Suprapubic skin (tissue), 4 donors: ENCODE measurements around the gene CCBE1. TPM values are rescaled to one million over a fixed set of nuclear protein-coding genes. Genes with fewer than 3 reads are reported as not detected.
"Not testable (repeated sequence)": the region's sequence is repeated elsewhere in the genome, so short reads cannot be mapped to it uniquely, and the experiment has no call there.

ENCODE experiments used
- DNase-seq, 2 donors: peaks; one replicate each; pipeline ENCODE4 v3.0.0-alpha.2; 2019; ENCODE audit warnings: low spot score in 2 of 2
- H3K27ac ChIP-seq: fragments of 200-600 bp; sonication (generic); one replicate; pipeline ENCODE4 v1.5.1; 2019
- H3K27me3 ChIP-seq: fragments of 200-600 bp; sonication (generic); one replicate; pipeline ENCODE4 v1.5.1; 2019
- H3K36me3 ChIP-seq: fragments of 200-600 bp; sonication (generic); one replicate; pipeline ENCODE4 v1.5.1; 2019
- H3K4me1 ChIP-seq: fragments of 200-600 bp; sonication (generic); one replicate; pipeline ENCODE4 v1.5.1; 2019
- H3K4me3 ChIP-seq: fragments of 200-600 bp; sonication (generic); one replicate; pipeline ENCODE4 v1.5.1; 2019; ENCODE audit warnings: mild to moderate bottlenecking
- H3K9me3 ChIP-seq: fragments of 200-600 bp; sonication (generic); one replicate; pipeline ENCODE4 v1.5.1; 2019
- CTCF ChIP-seq, 2 donors: fragments of 200-600 bp in 1 of 2; fragments of 450-650 bp in 1 of 2; sonication (generic) in 1 of 2; IDR thresholded peaks; one replicate each; pipeline ENCODE4 v1.5.1; 2016 to 2019; ENCODE audit warnings: antibody characterized with exemption in 2 of 2, mild to moderate bottlenecking in 1 of 2, moderate library complexity in 1 of 2
- EP300 ChIP-seq: sonication (generic); formaldehyde crosslinking; IDR thresholded peaks from one replicate; pipeline ENCODE4 v1.6.1; 2017; ENCODE audit warnings: antibody characterized with exemption
- POLR2A ChIP-seq, 2 donors: fragments of 450-650 bp; IDR thresholded peaks; one replicate each; pipeline ENCODE4 v1.6.1; 2017; ENCODE audit warnings: antibody characterized with exemption in 2 of 2, mild to moderate bottlenecking in 2 of 2, moderate library complexity in 2 of 2
- POLR2AphosphoS5 ChIP-seq, 3 donors: sonication (generic); formaldehyde crosslinking; IDR thresholded peaks; one replicate each; pipeline ENCODE4 v1.6.1; 2017; ENCODE audit warnings: antibody characterized with exemption in 3 of 3
- WGBS: methylation state at CpG from one replicate; pipeline ENCODE4 v1.1.5; 2018; 5-methylcytosine and 5-hydroxymethylcytosine counted together
- total RNA-seq, 4 donors: library from RNA; depleted of rRNA; stranded (reverse); fragments of >200 nt; gene quantifications; one replicate each; pipeline ENCODE4 v1.1.0, GENCODE V29; 2016

CCBE1 gene
- total RNA-seq, 4 donors from 2014 or later: 0.81 to 3.7 (median 1.7) TPM

GRCh38 chr18:59715966-59716369 is 18.7 kb upstream of the CCBE1 start:
- DNase-seq: no peak
- Histone ChIP-seq H3K27me3 (no peaks in the 10 kb centered on the region), H3K36me3 (no peaks in the 10 kb centered on the region), H3K4me1 (no peaks in the 10 kb centered on the region), H3K27ac (no peak overlapping the region), H3K4me3 (no peak overlapping the region), H3K9me3 (no peaks in the 10 kb centered on the region)
- WGBS: 31% methylated on average over 2 of the region's 2 CpGs
- no peak for TF ChIP-seq EP300
- TF ChIP-seq POLR2A (IDR thresholded peaks at IDR 0.05): no peak
- TF ChIP-seq CTCF (IDR thresholded peaks at IDR 0.05): no peak
- no peak for TF ChIP-seq POLR2AphosphoS5 (IDR thresholded peaks at IDR 0.05)

- Histone ChIP-seq H3K27me3 (no peaks in the 10 kb centered on the region), H3K27ac (no peak overlapping the region), H3K4me1 (no peaks in the 10 kb centered on the region), H3K36me3 (no peaks in the 10 kb centered on the region), H3K4me3 (no peak overlapping the region), H3K9me3 (no peaks in the 10 kb centered on the region)
- WGBS: 92% methylated on average over 7 of the region's 7 CpGs
- no peak for DNase-seq
- TF ChIP-seq POLR2A (IDR thresholded peaks at IDR 0.05) (no peak), POLR2AphosphoS5 (IDR thresholded peaks at IDR 0.05) (no peak), CTCF (IDR thresholded peaks at IDR 0.05) (no peak), EP300 (no peak)
Observed at GRCh38 chr18:59715445-59715844, 18.2 kb upstream of the CCBE1 start.

- not testable (repeated sequence) for DNase-seq, H3K27ac ChIP-seq, H3K4me1 ChIP-seq, H3K9me3 ChIP-seq, H3K36me3 ChIP-seq, H3K4me3 ChIP-seq, H3K27me3 ChIP-seq
- WGBS: no CpG with 5 or more reads among the region's 28 CpGs
Observed at GRCh38 chr18:59714096-59714495, 16.9 kb upstream of the CCBE1 start.

GRCh38 chr18:59712311-59712710 is 15.1 kb upstream of the CCBE1 start:
- Histone ChIP-seq H3K36me3 (no peaks in the 10 kb centered on the region), H3K27ac (no peak overlapping the region), H3K4me1 (no peaks in the 10 kb centered on the region), H3K9me3 (no peaks in the 10 kb centered on the region), H3K4me3 (no peak overlapping the region), H3K27me3 (no peaks in the 10 kb centered on the region)
- no peak for TF ChIP-seq POLR2A (IDR thresholded peaks at IDR 0.05)
- no peak for TF ChIP-seq EP300
- no peak for TF ChIP-seq POLR2AphosphoS5 (IDR thresholded peaks at IDR 0.05)
- TF ChIP-seq CTCF (IDR thresholded peaks at IDR 0.05): no peak
- DNase-seq: no peak
- WGBS: 54% methylated on average over 6 of the region's 6 CpGs

GRCh38 chr18:59708988-59709387 is 11.8 kb upstream of the CCBE1 start:
- no peak overlapping the region for H3K4me3 ChIP-seq
- no peaks in the 10 kb centered on the region for H3K36me3 ChIP-seq
- H3K27me3 ChIP-seq: no peaks in the 10 kb centered on the region
- H3K27ac ChIP-seq: no peak overlapping the region
- 92% methylated on average over 8 of the region's 8 CpGs for WGBS
- no peaks in the 10 kb centered on the region for H3K9me3 ChIP-seq
- TF ChIP-seq POLR2AphosphoS5 (IDR thresholded peaks at IDR 0.05) (no peak), EP300 (no peak), POLR2A (IDR thresholded peaks at IDR 0.05) (no peak), CTCF (IDR thresholded peaks at IDR 0.05) (no peak)
- H3K4me1 ChIP-seq: peaks cover 18% of the 10 kb centered on the region
- no peak for DNase-seq

- H3K9me3 ChIP-seq: no peaks in the 10 kb centered on the region
- peaks cover 18% of the 10 kb centered on the region for H3K4me1 ChIP-seq
- no peaks in the 10 kb centered on the region for H3K27me3 ChIP-seq
- H3K36me3 ChIP-seq: no peaks in the 10 kb centered on the region
- no peak for DNase-seq
- H3K27ac ChIP-seq: no peak overlapping the region
- WGBS: 29% methylated on average over 2 of the region's 2 CpGs
- no peak overlapping the region for H3K4me3 ChIP-seq
- TF ChIP-seq POLR2A (IDR thresholded peaks at IDR 0.05) (no peak), EP300 (no peak), POLR2AphosphoS5 (IDR thresholded peaks at IDR 0.05) (no peak), CTCF (IDR thresholded peaks at IDR 0.05) (no peak)
Observed at GRCh38 chr18:59707306-59707705, 10.1 kb upstream of the CCBE1 start.
